ENCODE measurements around the gene NBEAL2. TPM values are rescaled to one million over a fixed set of nuclear protein-coding genes. Genes with fewer than 3 reads are reported as not detected.

Gene NBEAL2
- total and polyA plus RNA-seq, 10 of the 15 experiments (the other 5 are each of a cell fraction or from before 2014, with no cell fraction given), result 0.07 to 127 (median 29.4) TPM

DNA sequence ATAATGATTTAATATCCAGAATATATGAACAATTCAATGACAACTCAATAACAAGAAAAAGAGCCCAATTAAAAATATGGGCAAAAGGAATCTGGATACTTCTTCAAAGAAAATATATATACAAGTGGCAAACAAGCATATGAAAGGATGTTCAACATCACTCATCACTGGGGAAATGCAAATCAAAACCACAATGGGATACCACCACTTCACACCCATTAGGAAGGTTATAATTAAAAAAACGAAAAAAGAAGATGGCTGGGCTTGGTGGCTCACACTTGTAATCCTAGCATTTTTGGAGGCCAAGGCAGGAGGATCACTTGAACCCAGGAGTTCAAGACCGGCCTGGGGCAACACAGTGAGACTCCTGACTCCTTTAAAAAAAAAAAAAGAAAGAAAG is 7.1 kb upstream of the NBEAL2 start (continued):
- TF ChIP-seq SP1 (IDR thresholded peaks at IDR 0.05; ENCODE audit: low read depth, low read length), result no peak

DNA sequence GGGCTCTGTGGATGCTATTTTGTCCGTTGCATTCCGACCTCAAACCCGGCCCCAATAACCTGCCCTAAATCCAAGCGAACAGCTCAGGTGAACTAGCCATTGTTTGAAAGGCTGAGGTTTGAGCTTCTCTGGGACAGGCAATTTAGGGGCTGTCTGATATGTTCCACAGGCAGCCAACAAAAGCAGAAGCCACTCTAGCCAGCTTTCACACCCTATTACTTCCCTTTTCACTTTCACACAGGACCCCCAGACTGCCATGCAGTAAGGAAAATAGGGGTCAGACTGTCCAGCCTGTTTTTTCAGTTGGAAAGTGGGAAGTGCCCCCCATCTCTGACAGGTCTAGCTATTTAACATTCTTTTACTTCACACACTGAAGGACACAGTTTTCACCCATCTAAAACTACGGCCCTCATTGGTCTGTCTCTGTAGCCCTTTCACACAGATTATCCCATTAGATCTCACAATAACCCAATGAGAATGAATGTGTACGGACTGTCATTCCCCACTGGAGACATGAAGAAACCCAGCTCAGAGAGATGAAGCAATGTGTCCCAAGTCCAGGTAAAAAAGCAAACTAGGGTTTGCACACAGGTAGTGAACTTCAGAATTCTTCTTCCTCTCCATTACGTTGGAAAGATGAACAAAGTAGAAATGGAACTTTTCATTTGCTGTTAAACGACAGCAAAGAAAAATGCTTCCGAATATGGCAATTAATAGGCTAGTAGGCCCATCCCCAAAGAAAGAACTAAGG is 4.9 kb upstream of the NBEAL2 start:
- 2% methylated on average over 9 of the region's 9 CpGs for WGBS (ENCODE audit: insufficient coverage, insufficient replicate concordance, low lambda C conversion rate, missing lambda C conversion rate)
- SMC1A ChIA-PET (ENCODE audit: uncharacterized antibody, unreplicated experiment), result interaction anchor here (0.6 to 9.6 kb wide), 9 partner anchors 9 to 62 kb away, joined by 3 to 126 read pairs (median 6); no protein-coding TSS in a partner anchor
- peaks cover 5 to 6% of the 10 kb centered on the region in 2 experiments; a peak in 3 of 4 replicates for H3K36me3 ChIP-seq (ENCODE audit: control insufficient read depth in 2 of 2, insufficient read depth in 2 of 2, low read length in 1 of 2)
- DNase-seq (ENCODE audit: low read depth, low spot score) (no peak), FAIRE-seq (no peak), ATAC-seq (peak; percentile 28)
- peaks cover 12% of the 10 kb centered on the region for H4K20me1 ChIP-seq (ENCODE audit: control insufficient read depth, insufficient read depth)
- H3K4me3 ChIP-seq, result peak overlapping the region; percentile 95
- CTCF ChIA-PET, result interaction anchor here (0.8 to 1.7 kb wide), 8 partner anchors 9 to 48 kb away, joined by 3 to 8 read pairs (median 4); no protein-coding TSS in a partner anchor
- RAD21 ChIA-PET (ENCODE audit: unreplicated experiment), result interaction anchor here (0.7 to 2.7 kb wide), 11 partner anchors 9 to 374 kb away, joined by 3 to 24 read pairs (median 5); no protein-coding TSS in a partner anchor
- peaks cover 77% of the 10 kb centered on the region for H3K79me2 ChIP-seq (ENCODE audit: control insufficient read depth, insufficient read depth, low read length)
- H2AFZ ChIP-seq (ENCODE audit: control insufficient read depth, low read depth, low read length), result no peak overlapping the region
- H3K9me3 ChIP-seq (replicated peaks; ENCODE audit: control insufficient read depth, insufficient read depth, low read length), result no peaks in the 10 kb centered on the region
- peak overlapping the region; percentile 96 for H3K4me2 ChIP-seq (ENCODE audit: control insufficient read depth, insufficient read depth)
- peak overlapping the region; percentile 95 for H3K9ac ChIP-seq (ENCODE audit: control insufficient read depth, insufficient read depth, low read length)
- in situ Hi-C loops (cut with MboI) (no loop called here), intact Hi-C loops (cut with micrococcal nuclease; ENCODE audit: unreplicated experiment) (no loop called here)
- TSS peak; percentile 57 for BruUV-seq (replicated peaks)
- H3K27ac ChIP-seq (ENCODE audit: control insufficient read depth, insufficient read depth), result peak overlapping the region; percentile 63
- POLR2A ChIA-PET, result interaction anchor here (0.6 to 4.2 kb wide), 12 partner anchors 9 to 189 kb away, joined by 3 to 25 read pairs (median 5); partner anchors contain the start of gene SETD2
- H3K4me1 ChIP-seq (ENCODE audit: control insufficient read depth, insufficient read depth, low read length), result peaks cover 33% of the 10 kb centered on the region
- H3K27me3 ChIP-seq (replicated peaks in 1 of 2; ENCODE audit: control insufficient read depth in 2 of 2, insufficient read depth in 2 of 2, low read length in 1 of 2), result no peaks in the 10 kb centered on the region
- TF ChIP-seq, protein P1, sequence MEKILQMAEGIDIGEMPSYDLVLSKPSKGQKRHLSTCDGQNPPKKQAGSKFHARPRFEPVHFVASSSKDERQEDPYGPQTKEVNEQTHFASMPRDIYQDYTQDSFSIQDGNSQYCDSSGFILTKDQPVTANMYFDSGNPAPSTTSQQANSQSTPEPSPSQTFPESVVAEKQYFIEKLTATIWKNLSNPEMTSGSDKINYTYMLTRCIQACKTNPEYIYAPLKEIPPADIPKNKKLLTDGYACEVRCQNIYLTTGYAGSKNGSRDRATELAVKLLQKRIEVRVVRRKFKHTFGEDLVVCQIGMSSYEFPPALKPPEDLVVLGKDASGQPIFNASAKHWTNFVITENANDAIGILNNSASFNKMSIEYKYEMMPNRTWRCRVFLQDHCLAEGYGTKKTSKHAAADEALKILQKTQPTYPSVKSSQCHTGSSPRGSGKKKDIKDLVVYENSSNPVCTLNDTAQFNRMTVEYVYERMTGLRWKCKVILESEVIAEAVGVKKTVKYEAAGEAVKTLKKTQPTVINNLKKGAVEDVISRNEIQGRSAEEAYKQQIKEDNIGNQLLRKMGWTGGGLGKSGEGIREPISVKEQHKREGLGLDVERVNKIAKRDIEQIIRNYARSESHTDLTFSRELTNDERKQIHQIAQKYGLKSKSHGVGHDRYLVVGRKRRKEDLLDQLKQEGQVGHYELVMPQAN (conservative IDR thresholded peaks at IDR 0.05), result 0 out of 2 replicates have a peak, but pooled peaks have one; percentile 20
- TF ChIP-seq SIN3A (IDR thresholded peaks at IDR 0.05; ENCODE audit: low read depth, low read length) (no peak), IKZF1 (conservative IDR thresholded peaks at IDR 0.05) (peak; percentile 88), POU2F2 (IDR thresholded peaks at IDR 0.05; ENCODE audit: borderline replicate concordance, low read depth, low read length) (no peak), ZNF274 (IDR thresholded peaks at IDR 0.05; ENCODE audit: insufficient read depth, insufficient read length) (no peak), PML (IDR thresholded peaks at IDR 0.05; ENCODE audit: low read length) (no peak)
- TF ChIP-seq, protein P2, sequence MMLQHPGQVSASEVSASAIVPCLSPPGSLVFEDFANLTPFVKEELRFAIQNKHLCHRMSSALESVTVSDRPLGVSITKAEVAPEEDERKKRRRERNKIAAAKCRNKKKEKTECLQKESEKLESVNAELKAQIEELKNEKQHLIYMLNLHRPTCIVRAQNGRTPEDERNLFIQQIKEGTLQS (IDR thresholded peaks at IDR 0.05; ENCODE audit: borderline replicate concordance, extremely low read depth, low read depth, low read length), result no peak
- TF ChIP-seq, protein P3, sequence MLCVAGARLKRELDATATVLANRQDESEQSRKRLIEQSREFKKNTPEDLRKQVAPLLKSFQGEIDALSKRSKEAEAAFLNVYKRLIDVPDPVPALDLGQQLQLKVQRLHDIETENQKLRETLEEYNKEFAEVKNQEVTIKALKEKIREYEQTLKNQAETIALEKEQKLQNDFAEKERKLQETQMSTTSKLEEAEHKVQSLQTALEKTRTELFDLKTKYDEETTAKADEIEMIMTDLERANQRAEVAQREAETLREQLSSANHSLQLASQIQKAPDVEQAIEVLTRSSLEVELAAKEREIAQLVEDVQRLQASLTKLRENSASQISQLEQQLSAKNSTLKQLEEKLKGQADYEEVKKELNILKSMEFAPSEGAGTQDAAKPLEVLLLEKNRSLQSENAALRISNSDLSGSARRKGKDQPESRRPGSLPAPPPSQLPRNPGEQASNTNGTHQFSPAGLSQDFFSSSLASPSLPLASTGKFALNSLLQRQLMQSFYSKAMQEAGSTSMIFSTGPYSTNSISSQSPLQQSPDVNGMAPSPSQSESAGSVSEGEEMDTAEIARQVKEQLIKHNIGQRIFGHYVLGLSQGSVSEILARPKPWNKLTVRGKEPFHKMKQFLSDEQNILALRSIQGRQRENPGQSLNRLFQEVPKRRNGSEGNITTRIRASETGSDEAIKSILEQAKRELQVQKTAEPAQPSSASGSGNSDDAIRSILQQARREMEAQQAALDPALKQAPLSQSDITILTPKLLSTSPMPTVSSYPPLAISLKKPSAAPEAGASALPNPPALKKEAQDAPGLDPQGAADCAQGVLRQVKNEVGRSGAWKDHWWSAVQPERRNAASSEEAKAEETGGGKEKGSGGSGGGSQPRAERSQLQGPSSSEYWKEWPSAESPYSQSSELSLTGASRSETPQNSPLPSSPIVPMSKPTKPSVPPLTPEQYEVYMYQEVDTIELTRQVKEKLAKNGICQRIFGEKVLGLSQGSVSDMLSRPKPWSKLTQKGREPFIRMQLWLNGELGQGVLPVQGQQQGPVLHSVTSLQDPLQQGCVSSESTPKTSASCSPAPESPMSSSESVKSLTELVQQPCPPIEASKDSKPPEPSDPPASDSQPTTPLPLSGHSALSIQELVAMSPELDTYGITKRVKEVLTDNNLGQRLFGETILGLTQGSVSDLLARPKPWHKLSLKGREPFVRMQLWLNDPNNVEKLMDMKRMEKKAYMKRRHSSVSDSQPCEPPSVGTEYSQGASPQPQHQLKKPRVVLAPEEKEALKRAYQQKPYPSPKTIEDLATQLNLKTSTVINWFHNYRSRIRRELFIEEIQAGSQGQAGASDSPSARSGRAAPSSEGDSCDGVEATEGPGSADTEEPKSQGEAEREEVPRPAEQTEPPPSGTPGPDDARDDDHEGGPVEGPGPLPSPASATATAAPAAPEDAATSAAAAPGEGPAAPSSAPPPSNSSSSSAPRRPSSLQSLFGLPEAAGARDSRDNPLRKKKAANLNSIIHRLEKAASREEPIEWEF (IDR thresholded peaks at IDR 0.05; ENCODE audit: insufficient replicate concordance, low read depth, low read length), result no peak
- TF ChIP-seq, protein P4, sequence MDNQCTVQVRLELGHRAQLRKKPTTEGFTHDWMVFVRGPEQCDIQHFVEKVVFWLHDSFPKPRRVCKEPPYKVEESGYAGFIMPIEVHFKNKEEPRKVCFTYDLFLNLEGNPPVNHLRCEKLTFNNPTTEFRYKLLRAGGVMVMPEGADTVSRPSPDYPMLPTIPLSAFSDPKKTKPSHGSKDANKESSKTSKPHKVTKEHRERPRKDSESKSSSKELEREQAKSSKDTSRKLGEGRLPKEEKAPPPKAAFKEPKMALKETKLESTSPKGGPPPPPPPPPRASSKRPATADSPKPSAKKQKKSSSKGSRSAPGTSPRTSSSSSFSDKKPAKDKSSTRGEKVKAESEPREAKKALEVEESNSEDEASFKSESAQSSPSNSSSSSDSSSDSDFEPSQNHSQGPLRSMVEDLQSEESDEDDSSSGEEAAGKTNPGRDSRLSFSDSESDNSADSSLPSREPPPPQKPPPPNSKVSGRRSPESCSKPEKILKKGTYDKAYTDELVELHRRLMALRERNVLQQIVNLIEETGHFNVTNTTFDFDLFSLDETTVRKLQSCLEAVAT (IDR thresholded peaks at IDR 0.05), result no peak

Measured in GM12878 (cell line).